Hepatocyte (in vitro differentiated cells): Measurements from ENCODE around the gene TFDP1. TPM values are rescaled to one million over a fixed set of nuclear protein-coding genes. Genes with fewer than 3 reads are reported as not detected.

Source experiments
- DNase-seq: peaks from one replicate; pipeline ENCODE4 v3.0.0-alpha.2; 2016; ENCODE audit warnings: low spot score
- H2AFZ ChIP-seq: fragments of 200-600 bp; sonication (generic); 2 replicates; pipeline ENCODE4 v1.6.0; 2016; ENCODE audit warnings: antibody characterized with exemption, mild to moderate bottlenecking
- H3K27ac ChIP-seq: fragments of 200-600 bp; sonication (generic); 2 replicates; pipeline ENCODE4 v1.5.1; 2016; ENCODE audit warnings: mild to moderate bottlenecking
- H3K27me3 ChIP-seq: fragments of 200-600 bp; sonication (generic); 2 replicates; pipeline ENCODE4 v1.6.1; 2016
- H3K36me3 ChIP-seq: fragments of 200-600 bp; sonication (generic); replicated peaks from 2 replicates; pipeline ENCODE4 v1.5.1; 2016; ENCODE audit warnings: low read depth; ENCODE audit not compliant: insufficient read depth
- H3K4me1 ChIP-seq: fragments of 200-600 bp; sonication (generic); 2 replicates; pipeline ENCODE4 v1.5.1; 2016; ENCODE audit warnings: mild to moderate bottlenecking, moderate library complexity; ENCODE audit not compliant: insufficient read depth
- H3K4me2 ChIP-seq: fragments of 200-600 bp; sonication (generic); 2 replicates; pipeline ENCODE4 v1.6.0; 2016
- H3K4me3 ChIP-seq: fragments of 200-600 bp; sonication (generic); 2 replicates; pipeline ENCODE4 v1.5.1; 2016; ENCODE audit warnings: mild to moderate bottlenecking
- H3K79me2 ChIP-seq: fragments of 200-600 bp; sonication (generic); 2 replicates; pipeline ENCODE4 v1.6.0; 2017; ENCODE audit warnings: mild to moderate bottlenecking
- H3K9me2 ChIP-seq: fragments of 200-600 bp; sonication (generic); replicated peaks from 2 replicates; pipeline ENCODE4 v1.6.0; 2017; ENCODE audit warnings: mild to moderate bottlenecking; ENCODE audit not compliant: insufficient read depth
- H3K9me3 ChIP-seq: fragments of 200-600 bp; sonication (generic); 2 replicates; pipeline ENCODE4 v1.5.1; 2016; ENCODE audit warnings: low read depth, mild to moderate bottlenecking
- H4K20me1 ChIP-seq: fragments of 200-600 bp; sonication (generic); 2 replicates; pipeline ENCODE4 v1.6.0; 2016; ENCODE audit warnings: mild to moderate bottlenecking; ENCODE audit not compliant: insufficient read depth, poor library complexity, severe bottlenecking
- CTCF ChIP-seq: fragments of 200-600 bp; sonication (generic); IDR thresholded peaks from 2 replicates; pipeline ENCODE4 v1.5.1; 2016; ENCODE audit warnings: antibody characterized with exemption, mild to moderate bottlenecking; ENCODE audit not compliant: poor library complexity
- EZH2 ChIP-seq: fragments of 200-600 bp; sonication (generic); IDR thresholded peaks from 2 replicates; pipeline ENCODE4 v1.6.1; 2016; ENCODE audit warnings: antibody characterized with exemption, mild to moderate bottlenecking, borderline replicate concordance
- EZH2phosphoT487 ChIP-seq: fragments of 200-600 bp; sonication (generic); IDR thresholded peaks from one replicate; pipeline ENCODE4 v1.6.1; 2018; ENCODE audit warnings: antibody characterized with exemption, mild to moderate bottlenecking, low read depth, moderate library complexity; ENCODE audit not compliant: unreplicated experiment, severe bottlenecking
- WGBS: methylation state at CpG from one replicate; pipeline ENCODE4 v1.1.6; 2016; ENCODE audit warnings: low lambda C conversion rate; ENCODE audit errors: missing lambda C conversion rate; 5-methylcytosine and 5-hydroxymethylcytosine counted together
- polyA plus RNA-seq: library from polyadenylated mRNA; unstranded; fragments of >200 nt; fragmentation: Nextera tagmentation; extraction: Ambion mirVana; gene quantifications from 2 replicates; pipeline ENCODE4 v1.2.1, GENCODE V29; 2016
- total RNA-seq: library from RNA; depleted of rRNA; stranded (reverse); fragments of >200 nt; gene quantifications from 2 replicates; pipeline ENCODE4 v1.2.3, GENCODE V29; 2014

Gene TFDP1
- total and polyA plus RNA-seq, 2 experiments from 2014 or later: 54.0 to 62.9 TPM

GRCh38 chr13:113613789-113614379 is 29.3 kb downstream of the TFDP1 start:
- H3K36me3 ChIP-seq: no peaks in the 10 kb centered on the region
- no peak overlapping the region for H3K27ac ChIP-seq
- H3K4me2 ChIP-seq: no peak overlapping the region
- H4K20me1 ChIP-seq: peaks cover 8% of the 10 kb centered on the region
- 98% methylated on average over 16 of the region's 16 CpGs for WGBS
- H3K4me1 ChIP-seq: peaks cover 12% of the 10 kb centered on the region
- DNase-seq: no peak
- TF ChIP-seq EZH2: no peak
- TF ChIP-seq CTCF: no peak
- no peak for TF ChIP-seq EZH2phosphoT487
- no peak overlapping the region for H2AFZ ChIP-seq
- H3K79me2 ChIP-seq: peaks cover 64% of the 10 kb centered on the region
- H3K9me2 ChIP-seq: no peaks in the 10 kb centered on the region
- no peaks in the 10 kb centered on the region for H3K27me3 ChIP-seq
- H3K4me3 ChIP-seq: no peak overlapping the region
- H3K9me3 ChIP-seq: no peaks in the 10 kb centered on the region

- Histone ChIP-seq H3K4me2 (peak overlapping the region; percentile 53), H3K4me1 (peaks cover 12% of the 10 kb centered on the region), H3K27ac (peak overlapping the region; percentile 83), H3K9me2 (no peaks in the 10 kb centered on the region), H3K79me2 (peaks cover 60% of the 10 kb centered on the region), H3K36me3 (no peaks in the 10 kb centered on the region), H2AFZ (no peak overlapping the region), H3K9me3 (no peaks in the 10 kb centered on the region), H3K27me3 (no peaks in the 10 kb centered on the region), H4K20me1 (peaks cover 8% of the 10 kb centered on the region), H3K4me3 (no peak overlapping the region)
- TF ChIP-seq EZH2phosphoT487 (no peak), EZH2 (no peak), CTCF (no peak)
- DNase-seq: peak; percentile 54
- WGBS: 82% methylated on average over 20 of the region's 20 CpGs
These were observed 31.8 kb downstream of the TFDP1 start for GRCh38 chr13:113616281-113616906.

GRCh38 chr13:113616991-113617749 is 32.6 kb downstream of the TFDP1 start:
- Histone ChIP-seq H3K27ac (peak overlapping the region; percentile 83), H3K4me2 (peak overlapping the region; percentile 53), H4K20me1 (peaks cover 8% of the 10 kb centered on the region), H3K9me2 (no peaks in the 10 kb centered on the region), H3K9me3 (no peaks in the 10 kb centered on the region), H3K36me3 (no peaks in the 10 kb centered on the region), H3K27me3 (no peaks in the 10 kb centered on the region), H3K79me2 (peaks cover 52% of the 10 kb centered on the region), H2AFZ (no peak overlapping the region), H3K4me1 (peaks cover 12% of the 10 kb centered on the region), H3K4me3 (no peak overlapping the region)
- peak; percentile 56 for DNase-seq
- TF ChIP-seq CTCF: no peak
- no peak for TF ChIP-seq EZH2phosphoT487
- no peak for TF ChIP-seq EZH2
- 50% methylated on average over 18 of the region's 18 CpGs for WGBS
